PFSK-1 (cell line): Measurements from ENCODE around the gene SYCE3.

Experiments
- FOXP2 ChIP-seq: optimal IDR thresholded peaks from 2 replicates; pipeline ENCODE3; 2011; ENCODE audit warnings: borderline replicate concordance, control low read depth, inconsistent platforms; ENCODE audit not compliant: insufficient read depth; ENCODE audit errors: extremely low read length, extremely low read depth
- POLR2AphosphoS5 ChIP-seq: IDR thresholded peaks from 2 replicates; pipeline ENCODE4 v1.6.1; 2012; ENCODE audit warnings: low read depth, mild to moderate bottlenecking, control low read depth, low read length, moderate library complexity
- SIN3A ChIP-seq: IDR thresholded peaks from 2 replicates; pipeline ENCODE4 v1.6.1; 2012; ENCODE audit warnings: mild to moderate bottlenecking, low read length, moderate library complexity, borderline replicate concordance; ENCODE audit not compliant: insufficient read depth
- TAF1 ChIP-seq: IDR thresholded peaks from 2 replicates; pipeline ENCODE4 v1.6.1; 2012; ENCODE audit warnings: low read length, control low read depth, borderline replicate concordance; ENCODE audit not compliant: insufficient read depth
- TF ChIP-seq, protein P1 (sequence below), 2 experiments: IDR thresholded peaks; 2 replicates each; pipeline versions ENCODE4 v1.6.1 to v1.8.0; 2011 to 2012; ENCODE audit warnings: low read depth in 2 of 2, low read length in 2 of 2, control low read depth in 1 of 2, inconsistent platforms in 1 of 2, mild to moderate bottlenecking in 1 of 2, moderate library complexity in 1 of 2; ENCODE audit not compliant: insufficient read depth in 1 of 2

The SYCE3 gene

DNA sequence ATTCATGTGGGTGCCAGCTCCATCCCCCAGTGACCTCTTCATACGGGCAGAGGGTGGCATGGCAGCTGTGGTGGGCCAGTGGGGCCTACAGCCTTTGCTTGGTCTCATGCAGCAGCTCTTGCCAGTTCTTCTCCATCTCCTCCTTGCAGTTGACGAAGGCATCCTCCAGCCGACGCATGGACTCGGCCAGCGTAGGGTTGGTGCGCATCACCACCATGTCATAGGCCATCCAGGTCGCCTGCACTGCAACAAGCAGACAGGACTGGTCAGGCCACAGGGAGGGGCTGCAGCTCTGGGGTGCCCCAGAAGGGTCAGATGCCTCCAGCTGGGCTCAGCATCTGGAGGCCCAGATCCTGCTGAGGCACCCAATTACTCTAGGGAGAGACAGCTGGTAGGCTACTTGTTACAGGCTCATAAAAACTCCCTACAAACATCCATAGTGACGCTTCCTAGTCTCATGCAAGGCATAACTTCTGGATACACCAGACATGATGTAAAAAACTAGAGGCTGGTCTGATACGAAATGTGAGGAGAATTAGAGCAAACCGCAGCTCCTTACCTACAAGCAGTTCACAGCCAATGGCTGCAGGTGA, 11.5 kb downstream of the SYCE3 start:
- TF ChIP-seq SIN3A (no peak), TAF1 (no peak)
- TF ChIP-seq, protein P1, sequence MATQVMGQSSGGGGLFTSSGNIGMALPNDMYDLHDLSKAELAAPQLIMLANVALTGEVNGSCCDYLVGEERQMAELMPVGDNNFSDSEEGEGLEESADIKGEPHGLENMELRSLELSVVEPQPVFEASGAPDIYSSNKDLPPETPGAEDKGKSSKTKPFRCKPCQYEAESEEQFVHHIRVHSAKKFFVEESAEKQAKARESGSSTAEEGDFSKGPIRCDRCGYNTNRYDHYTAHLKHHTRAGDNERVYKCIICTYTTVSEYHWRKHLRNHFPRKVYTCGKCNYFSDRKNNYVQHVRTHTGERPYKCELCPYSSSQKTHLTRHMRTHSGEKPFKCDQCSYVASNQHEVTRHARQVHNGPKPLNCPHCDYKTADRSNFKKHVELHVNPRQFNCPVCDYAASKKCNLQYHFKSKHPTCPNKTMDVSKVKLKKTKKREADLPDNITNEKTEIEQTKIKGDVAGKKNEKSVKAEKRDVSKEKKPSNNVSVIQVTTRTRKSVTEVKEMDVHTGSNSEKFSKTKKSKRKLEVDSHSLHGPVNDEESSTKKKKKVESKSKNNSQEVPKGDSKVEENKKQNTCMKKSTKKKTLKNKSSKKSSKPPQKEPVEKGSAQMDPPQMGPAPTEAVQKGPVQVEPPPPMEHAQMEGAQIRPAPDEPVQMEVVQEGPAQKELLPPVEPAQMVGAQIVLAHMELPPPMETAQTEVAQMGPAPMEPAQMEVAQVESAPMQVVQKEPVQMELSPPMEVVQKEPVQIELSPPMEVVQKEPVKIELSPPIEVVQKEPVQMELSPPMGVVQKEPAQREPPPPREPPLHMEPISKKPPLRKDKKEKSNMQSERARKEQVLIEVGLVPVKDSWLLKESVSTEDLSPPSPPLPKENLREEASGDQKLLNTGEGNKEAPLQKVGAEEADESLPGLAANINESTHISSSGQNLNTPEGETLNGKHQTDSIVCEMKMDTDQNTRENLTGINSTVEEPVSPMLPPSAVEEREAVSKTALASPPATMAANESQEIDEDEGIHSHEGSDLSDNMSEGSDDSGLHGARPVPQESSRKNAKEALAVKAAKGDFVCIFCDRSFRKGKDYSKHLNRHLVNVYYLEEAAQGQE (IDR thresholded peaks at IDR 0.05; ENCODE audit: insufficient read depth in 1 of 2, low read depth in 2 of 2, low read length in 2 of 2) = no peak

DNA sequence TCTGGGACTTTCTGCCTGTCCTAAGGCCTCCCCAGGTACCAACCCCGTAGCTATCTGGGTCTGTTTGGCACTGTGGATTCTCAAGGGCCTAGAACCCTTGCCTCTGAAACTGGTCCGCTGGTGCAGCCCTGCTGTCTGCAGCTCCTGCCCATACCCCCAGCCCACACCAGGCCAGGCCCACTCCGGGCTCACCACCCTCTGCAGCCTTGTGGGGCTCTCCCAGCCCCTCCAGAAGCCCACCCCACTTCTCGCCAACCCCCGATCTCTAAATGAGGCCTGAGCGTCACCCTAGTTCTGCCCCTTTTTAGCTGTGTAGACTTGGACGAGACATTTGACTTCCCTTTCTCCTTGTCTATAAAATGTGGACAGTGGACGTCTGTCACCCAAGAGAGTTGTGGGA, 12.3 kb downstream of the SYCE3 start:
- TF ChIP-seq TAF1 (no peak), POLR2AphosphoS5 (no peak)

DNA sequence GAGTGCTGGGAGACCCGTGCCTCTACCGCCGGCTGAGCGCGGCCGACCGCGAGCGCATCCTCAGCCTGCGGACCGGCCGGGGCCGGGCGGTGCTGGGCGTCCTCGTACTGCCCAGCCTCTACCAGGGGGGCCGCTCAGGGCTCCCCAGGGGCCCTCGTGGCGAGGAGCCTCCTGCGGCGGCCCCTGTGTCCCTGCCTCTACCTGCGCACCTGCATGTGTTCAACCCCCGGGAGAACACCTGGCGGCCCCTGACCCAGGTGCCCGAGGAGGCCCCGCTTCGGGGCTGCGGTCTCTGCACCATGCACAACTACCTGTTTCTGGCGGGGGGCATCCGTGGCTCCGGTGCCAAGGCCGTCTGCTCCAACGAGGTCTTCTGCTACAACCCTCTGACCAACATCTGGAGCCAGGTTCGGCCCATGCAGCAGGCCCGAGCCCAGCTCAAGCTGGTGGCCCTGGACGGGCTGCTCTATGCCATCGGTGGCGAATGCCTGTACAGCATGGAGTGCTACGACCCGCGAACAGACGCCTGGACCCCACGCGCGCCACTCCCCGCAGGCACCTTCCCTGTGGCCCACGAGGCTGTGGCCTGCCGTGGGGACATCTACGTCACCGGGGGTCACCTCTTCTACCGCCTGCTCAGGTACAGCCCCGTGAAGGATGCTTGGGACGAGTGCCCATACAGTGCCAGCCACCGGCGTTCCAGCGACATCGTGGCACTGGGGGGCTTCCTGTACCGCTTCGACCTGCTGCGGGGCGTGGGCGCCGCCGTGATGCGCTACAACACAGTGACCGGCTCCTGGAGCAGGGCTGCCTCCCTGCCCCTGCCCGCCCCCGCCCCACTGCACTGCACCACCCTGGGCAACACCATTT, 13.6 kb downstream of the SYCE3 start:
- TF ChIP-seq POLR2AphosphoS5 (no peak), TAF1 (no peak)

DNA sequence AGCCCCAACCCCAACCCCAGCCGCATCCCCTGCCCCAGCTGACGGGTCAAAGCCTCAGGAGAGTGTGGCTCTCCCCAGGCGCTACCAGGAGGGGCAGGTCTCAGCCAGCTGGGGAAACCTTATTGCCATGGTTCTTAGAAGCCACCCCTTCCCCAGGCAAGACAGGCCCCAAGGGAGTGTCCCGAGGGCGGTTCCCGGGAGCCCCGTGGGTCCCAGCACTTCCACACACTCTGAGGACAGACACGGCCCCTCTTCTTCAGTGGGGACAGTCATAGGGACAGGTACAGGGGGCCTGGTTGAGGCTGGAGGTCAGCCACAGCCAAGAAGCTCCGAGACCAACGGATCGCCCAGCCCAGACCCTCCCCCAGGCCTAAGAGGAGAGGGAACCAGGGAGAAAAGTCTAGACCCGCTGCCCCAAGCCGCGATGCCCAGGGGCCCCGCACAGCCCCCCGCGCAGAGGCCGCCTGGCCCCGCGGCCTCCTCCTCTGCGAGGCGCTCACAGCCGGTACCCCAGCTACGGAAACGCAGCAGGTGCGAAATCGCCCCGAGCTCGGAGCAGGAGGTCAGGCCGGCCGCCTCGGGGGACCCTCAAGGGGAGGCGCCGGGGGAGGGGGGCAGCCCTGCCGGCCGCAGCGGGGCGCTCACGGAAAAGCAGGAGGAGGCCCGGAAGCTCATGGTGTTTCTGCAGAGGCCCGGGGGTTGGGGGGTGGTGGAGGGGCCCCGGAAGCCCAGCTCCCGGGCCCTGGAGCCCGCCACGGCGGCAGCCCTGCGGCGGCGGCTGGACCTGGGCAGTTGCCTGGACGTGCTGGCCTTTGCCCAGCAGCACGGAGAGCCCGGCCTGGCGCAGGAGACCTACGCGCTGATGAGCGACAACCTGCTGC, 14.4 kb downstream of the SYCE3 start:
- TF ChIP-seq TAF1 (no peak), FOXP2 (no peak), POLR2AphosphoS5 (no peak), SIN3A (no peak)
- TF ChIP-seq, protein P1 (IDR thresholded peaks at IDR 0.05; ENCODE audit: insufficient read depth in 1 of 2, low read depth in 2 of 2, low read length in 2 of 2) = no peak

DNA sequence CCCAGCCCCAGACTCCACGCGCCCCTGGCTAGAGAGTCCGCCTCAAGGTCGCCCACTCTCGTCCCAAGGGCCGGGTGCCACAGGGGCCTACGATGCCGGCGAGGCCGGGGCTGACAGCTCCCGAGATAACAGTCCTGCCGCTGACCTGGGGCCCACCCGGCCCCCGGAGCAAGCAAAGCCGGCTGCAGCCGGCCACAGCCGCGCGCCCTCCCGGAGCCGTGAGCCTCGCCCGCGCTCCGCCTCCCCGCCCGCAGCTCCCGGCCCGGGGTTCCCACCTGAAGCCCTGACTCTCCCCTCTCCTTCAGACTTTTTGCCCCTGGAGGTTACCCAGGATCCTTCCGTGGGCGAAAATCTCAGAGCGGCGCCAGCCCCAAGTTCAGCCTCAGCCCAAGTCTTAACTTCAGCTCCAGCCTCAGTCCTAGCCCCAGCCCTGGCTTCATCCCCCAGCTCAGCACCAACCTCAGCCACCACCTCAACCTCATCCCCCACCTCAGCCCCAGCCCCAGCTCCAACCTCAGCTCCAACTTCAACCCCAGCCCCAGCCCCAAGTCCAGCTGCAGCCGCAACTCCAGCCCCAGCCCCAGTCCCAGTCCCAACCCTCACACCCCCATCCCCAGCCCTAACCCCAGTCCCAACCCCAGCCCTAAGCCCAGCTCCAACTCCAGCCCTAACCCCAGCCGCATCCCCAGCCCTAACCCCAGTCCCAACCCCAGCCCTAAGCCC, 15.3 kb downstream of the SYCE3 start:
- no peak for TF ChIP-seq FOXP2
- no peak for TF ChIP-seq POLR2AphosphoS5
- TF ChIP-seq TAF1 = no peak
- TF ChIP-seq, protein P1 (IDR thresholded peaks at IDR 0.05; ENCODE audit: insufficient read depth in 1 of 2, low read depth in 2 of 2, low read length in 2 of 2) = no peak
- no peak for TF ChIP-seq SIN3A
